ENCODE data around the gene KCNJ4.

GRCh38 chr22:38485783-38486182 lies 30.8 kb upstream of the KCNJ4 start:
- TF ChIP-seq ZNF354C (tag by site-specific recombination; IDR thresholded peaks at IDR 0.05; ENCODE audit: borderline replicate concordance, low read depth) (no peak), KLF16 (tag by site-specific recombination; IDR thresholded peaks at IDR 0.05) (no peak), ZNF658 (tag by site-specific recombination; IDR thresholded peaks at IDR 0.05) (no peak), ZNF555 (tag by site-specific recombination; conservative IDR thresholded peaks at IDR 0.05) (no peak), YY1 (tag by site-specific recombination; IDR thresholded peaks at IDR 0.05) (no peak), ZNF138 (tag by site-specific recombination; IDR thresholded peaks at IDR 0.05; ENCODE audit: borderline replicate concordance) (no peak)
- TF ChIP-seq, protein P1, sequence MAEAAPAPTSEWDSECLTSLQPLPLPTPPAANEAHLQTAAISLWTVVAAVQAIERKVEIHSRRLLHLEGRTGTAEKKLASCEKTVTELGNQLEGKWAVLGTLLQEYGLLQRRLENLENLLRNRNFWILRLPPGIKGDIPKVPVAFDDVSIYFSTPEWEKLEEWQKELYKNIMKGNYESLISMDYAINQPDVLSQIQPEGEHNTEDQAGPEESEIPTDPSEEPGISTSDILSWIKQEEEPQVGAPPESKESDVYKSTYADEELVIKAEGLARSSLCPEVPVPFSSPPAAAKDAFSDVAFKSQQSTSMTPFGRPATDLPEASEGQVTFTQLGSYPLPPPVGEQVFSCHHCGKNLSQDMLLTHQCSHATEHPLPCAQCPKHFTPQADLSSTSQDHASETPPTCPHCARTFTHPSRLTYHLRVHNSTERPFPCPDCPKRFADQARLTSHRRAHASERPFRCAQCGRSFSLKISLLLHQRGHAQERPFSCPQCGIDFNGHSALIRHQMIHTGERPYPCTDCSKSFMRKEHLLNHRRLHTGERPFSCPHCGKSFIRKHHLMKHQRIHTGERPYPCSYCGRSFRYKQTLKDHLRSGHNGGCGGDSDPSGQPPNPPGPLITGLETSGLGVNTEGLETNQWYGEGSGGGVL (tag by site-specific recombination; IDR thresholded peaks at IDR 0.05): no peak
